Endothelial cell of umbilical vein (primary cell): ENCODE data around the gene PARK7.

Experiments
- CTCF ChIP-seq, 2 donors: IDR thresholded peaks; 1 replicate in 1 of 2; 2 replicates in 1 of 2; pipeline ENCODE4 v1.5.1; 2011; ENCODE audit warnings: low read length in 2 of 2, mild to moderate bottlenecking in 2 of 2, moderate library complexity in 2 of 2, control low read depth in 1 of 2, inconsistent platforms in 1 of 2, low read depth in 1 of 2; ENCODE audit not compliant: insufficient read depth in 1 of 2; ENCODE audit errors: extremely low read depth in 1 of 2
- EZH2 ChIP-seq: IDR thresholded peaks from 2 replicates; pipeline ENCODE4 v1.6.1; 2012; ENCODE audit warnings: borderline replicate concordance, low read depth, mild to moderate bottlenecking, moderate library complexity, low read length, inconsistent platforms; ENCODE audit not compliant: severe bottlenecking

DNA sequence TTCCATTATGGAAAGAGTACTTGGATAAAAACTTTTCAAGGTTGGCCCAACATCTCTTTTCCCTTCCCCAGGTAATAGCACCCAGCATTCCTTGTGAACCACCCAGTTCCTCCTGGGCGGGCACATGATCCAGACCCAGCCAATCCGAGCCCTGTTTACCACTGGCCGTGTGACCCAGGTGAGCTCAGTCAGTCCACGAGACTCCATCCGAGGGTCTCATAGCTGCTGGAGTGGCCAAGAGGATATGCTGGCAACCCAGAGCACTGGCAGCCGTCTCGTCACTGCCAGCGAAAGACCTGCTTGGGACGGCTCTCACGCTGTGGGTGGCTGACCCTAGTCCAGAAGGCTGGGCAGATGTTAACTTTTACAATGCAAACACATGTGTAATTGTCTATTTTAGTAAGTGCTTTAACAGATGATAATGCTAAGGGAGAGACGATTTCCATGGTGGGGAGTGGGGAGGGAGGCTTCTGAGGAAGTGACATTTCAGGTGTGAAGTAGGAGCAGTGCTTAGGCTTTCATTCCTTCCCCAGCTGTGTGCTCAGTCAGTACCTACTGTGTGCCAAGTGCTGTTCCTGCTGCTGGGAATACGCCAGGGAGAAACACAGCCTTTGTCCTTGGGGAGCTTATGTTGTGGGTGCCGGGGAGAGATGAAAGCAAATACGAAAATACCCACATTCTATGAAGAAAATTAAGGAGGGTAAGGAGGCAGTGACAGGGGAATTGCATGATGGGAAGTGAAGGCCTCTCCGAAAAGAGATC is 24.5 kb downstream of the PARK7 start:
- TF ChIP-seq EZH2 (no peak), CTCF (IDR thresholded peaks at IDR 0.05; ENCODE audit: extremely low read depth in 1 of 2, insufficient read depth in 1 of 2, low read depth in 1 of 2, low read length in 2 of 2) (no peak)
